Panc1 (cell line): ENCODE results near the gene GRIN2A.

Source experiments
- POLR2AphosphoS5 ChIP-seq: IDR thresholded peaks from 2 replicates; pipeline ENCODE4 v1.6.1; 2012; ENCODE audit warnings: mild to moderate bottlenecking, low read depth, low read length, moderate library complexity
- SIN3A ChIP-seq: IDR thresholded peaks from 2 replicates; pipeline ENCODE4 v1.6.1; 2012; ENCODE audit warnings: low read depth, mild to moderate bottlenecking, low read length, moderate library complexity, borderline replicate concordance; ENCODE audit not compliant: insufficient read depth
- TF ChIP-seq, protein P1 (sequence below): fragments of 450-650 bp; IDR thresholded peaks from 2 replicates; pipeline ENCODE4 v1.5.1; 2017; ENCODE audit warnings: mild to moderate bottlenecking

GRCh38 chr16:10040136-10041080 is 141.8 kb downstream of the GRIN2A start:
- TF ChIP-seq SIN3A (no peak), POLR2AphosphoS5 (no peak)
- TF ChIP-seq, protein P1, sequence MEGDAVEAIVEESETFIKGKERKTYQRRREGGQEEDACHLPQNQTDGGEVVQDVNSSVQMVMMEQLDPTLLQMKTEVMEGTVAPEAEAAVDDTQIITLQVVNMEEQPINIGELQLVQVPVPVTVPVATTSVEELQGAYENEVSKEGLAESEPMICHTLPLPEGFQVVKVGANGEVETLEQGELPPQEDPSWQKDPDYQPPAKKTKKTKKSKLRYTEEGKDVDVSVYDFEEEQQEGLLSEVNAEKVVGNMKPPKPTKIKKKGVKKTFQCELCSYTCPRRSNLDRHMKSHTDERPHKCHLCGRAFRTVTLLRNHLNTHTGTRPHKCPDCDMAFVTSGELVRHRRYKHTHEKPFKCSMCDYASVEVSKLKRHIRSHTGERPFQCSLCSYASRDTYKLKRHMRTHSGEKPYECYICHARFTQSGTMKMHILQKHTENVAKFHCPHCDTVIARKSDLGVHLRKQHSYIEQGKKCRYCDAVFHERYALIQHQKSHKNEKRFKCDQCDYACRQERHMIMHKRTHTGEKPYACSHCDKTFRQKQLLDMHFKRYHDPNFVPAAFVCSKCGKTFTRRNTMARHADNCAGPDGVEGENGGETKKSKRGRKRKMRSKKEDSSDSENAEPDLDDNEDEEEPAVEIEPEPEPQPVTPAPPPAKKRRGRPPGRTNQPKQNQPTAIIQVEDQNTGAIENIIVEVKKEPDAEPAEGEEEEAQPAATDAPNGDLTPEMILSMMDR, result no peak
